ENCODE data around the gene C18orf63. TPM values are rescaled to one million over a fixed set of nuclear protein-coding genes. Genes with fewer than 3 reads are reported as not detected.

Gene C18orf63
- total and polyA plus RNA-seq, 2 of the 4 experiments (the other 2 are of a cell fraction) = not detected

GRCh38 chr18:74286856-74287255, 28.8 kb upstream of the C18orf63 start:
- H3K27me3 ChIP-seq (ENCODE audit: control insufficient read depth, insufficient read depth, low read length) = no peaks in the 10 kb centered on the region
- ATAC-seq (ENCODE audit: low read depth) (no peak), DNase-seq (no peak)
- H3K79me1 ChIP-seq (ENCODE audit: low read depth in 1 of 2, low read length in 2 of 2) = peaks cover 22 to 61% of the 10 kb centered on the region in 2 experiments
- H3K4me1 ChIP-seq (ENCODE audit: control insufficient read depth, insufficient read depth, low read length) = peaks cover 20% of the 10 kb centered on the region
- no peak overlapping the region for H3K4me3 ChIP-seq (ENCODE audit: insufficient read depth, low read depth, low read length)
- no TSS peak for BruUV-seq (replicated peaks)
- no peak overlapping the region for H2BK15ac ChIP-seq (ENCODE audit: low read depth, low read length)
- no peak overlapping the region for H2BK5ac ChIP-seq (ENCODE audit: low read depth, low read length, poor library complexity, severe bottlenecking)
- H3K27ac ChIP-seq (ENCODE audit: insufficient read depth, low read length) = no peak overlapping the region
- no peaks in the 10 kb centered on the region for H3K9me3 ChIP-seq (ENCODE audit: control insufficient read depth, insufficient read depth, low read length)
- peaks cover 14% of the 10 kb centered on the region for H3K9me1 ChIP-seq (ENCODE audit: insufficient read depth, low read length)
- dilution Hi-C loops (cut with HindIII; ENCODE audit: low sequenced_read_pairs, unreplicated experiment) (no loop called here), in situ Hi-C loops (cut with MboI; ENCODE audit: low sequenced_read_pairs) (no loop called here), intact Hi-C loops (cut with micrococcal nuclease) (loop anchor here (5.0 kb wide), 1 partner anchor 35 kb away; no protein-coding TSS in a partner anchor)
- no peak overlapping the region for H3K18ac ChIP-seq (ENCODE audit: low read depth, low read length)
- no peaks in the 10 kb centered on the region for H3K36me3 ChIP-seq (ENCODE audit: control insufficient read depth, insufficient read depth, low read length)
- no peak overlapping the region for H4K5ac ChIP-seq (ENCODE audit: low read depth, low read length)
- no peak overlapping the region for H2AK5ac ChIP-seq (ENCODE audit: low read depth, low read length)
- WGBS, 2 experiments (ENCODE audit: extremely low coverage in 2 of 2, insufficient read length in 1 of 2) = no CpG with 5 or more reads among the region's 2 CpGs
- no peak overlapping the region for H3K14ac ChIP-seq (replicated peaks; ENCODE audit: low read depth, low read length)
- TF ChIP-seq CHD1 (IDR thresholded peaks at IDR 0.05; ENCODE audit: low read depth, low read length) (no peak), BHLHE40 (IDR thresholded peaks at IDR 0.05; ENCODE audit: low read depth, low read length) (no peak), RCOR1 (IDR thresholded peaks at IDR 0.05; ENCODE audit: insufficient replicate concordance, low read length) (no peak), NFE2L2 (IDR thresholded peaks at IDR 0.05; ENCODE audit: low read depth, low read length) (no peak), SMC3 (IDR thresholded peaks at IDR 0.05; ENCODE audit: low read depth, low read length) (no peak), RFX5 (IDR thresholded peaks at IDR 0.05; ENCODE audit: low read depth, low read length) (no peak), CTCF (conservative IDR thresholded peaks at IDR 0.05; ENCODE audit: low read depth, low read length) (no peak), MAZ (IDR thresholded peaks at IDR 0.05; ENCODE audit: borderline replicate concordance, low read depth, low read length) (no peak), POLR2A (IDR thresholded peaks at IDR 0.05; ENCODE audit: low read depth, low read length) (no peak), ELK1 (IDR thresholded peaks at IDR 0.05; ENCODE audit: borderline replicate concordance, low read depth, low read length) (no peak), MXI1 (IDR thresholded peaks at IDR 0.05; ENCODE audit: borderline replicate concordance, low read depth, low read length) (no peak), RAD21 (IDR thresholded peaks at IDR 0.05; ENCODE audit: low read length) (no peak), MAFK (IDR thresholded peaks at IDR 0.05; ENCODE audit: low read depth, low read length) (no peak), CEBPB (IDR thresholded peaks at IDR 0.05; ENCODE audit: low read depth, low read length) (no peak), FOS (IDR thresholded peaks at IDR 0.05; ENCODE audit: low read depth, low read length) (no peak), USF2 (IDR thresholded peaks at IDR 0.05; ENCODE audit: low read depth, low read length) (no peak)
- H3K4ac ChIP-seq (ENCODE audit: low read depth, low read length) = no peak overlapping the region
- H2AK9ac ChIP-seq (replicated peaks; ENCODE audit: low read depth, low read length, poor library complexity) = no peak overlapping the region
- H3K4me2 ChIP-seq (ENCODE audit: low read depth, low read length) = no peak overlapping the region
- H3K23ac ChIP-seq (ENCODE audit: low read depth, low read length) = no peak overlapping the region
- H3K9ac ChIP-seq (ENCODE audit: low read depth, low read length) = no peak overlapping the region
- H4K20me1 ChIP-seq (ENCODE audit: insufficient read depth, low read length) = peaks cover 6% of the 10 kb centered on the region; the same call in 1 of the 2 replicates
- H4K8ac ChIP-seq (ENCODE audit: low read depth in 2 of 2, low read length in 2 of 2) = no peak overlapping the region
- ChIA-PET CTCF (no interaction called here), POLR2A (ENCODE audit: unreplicated experiment) (interaction anchor here (0.6 kb wide), 1 partner anchor 551 kb away, joined by 3 read pairs; no protein-coding TSS in a partner anchor)
- no peak overlapping the region for H4K91ac ChIP-seq (ENCODE audit: insufficient read depth, low read depth, low read length)
- H3K56ac ChIP-seq (ENCODE audit: extremely low read depth, insufficient read depth, low read length) = no peak overlapping the region
- H2BK20ac ChIP-seq (ENCODE audit: low read depth, low read length) = no peak overlapping the region
- H2AFZ ChIP-seq (replicated peaks; ENCODE audit: low read length, poor library complexity) = no peak overlapping the region
- H2BK120ac ChIP-seq (ENCODE audit: low read depth, low read length) = no peak overlapping the region

All from IMR-90 (cell line).